Measurements from ENCODE around the gene ZBTB1.
"Not testable (repeated sequence)": the region's sequence is repeated elsewhere in the genome, so short reads cannot be mapped to it uniquely, and the experiment has no call there.

Gene ZBTB1

GRCh38 chr14:64501411-64502171 is 3.0 kb upstream of the ZBTB1 start:
- DNase-seq: no peak

- DNase-seq: no peak
These were observed 2.1 kb upstream of the ZBTB1 start for GRCh38 chr14:64502456-64502855.

- peak; percentile 26 for DNase-seq
These were observed 1.6 kb upstream of the ZBTB1 start for GRCh38 chr14:64502887-64503433.

- peak; percentile 96 for DNase-seq
These were observed 898 bp upstream of the ZBTB1 start, which contains the start of gene ZBTB25 for GRCh38 chr14:64503434-64504309. ZBTB25 (minus strand) TSS chr14:64503838; CDS start chr14:64490533, 13,305 bp downstream.

GRCh38 chr14:64504897-64505794 is 576 bp downstream of the ZBTB1 start:
- DNase-seq: peak; percentile 82

GRCh38 chr14:64506721-64507120 is 2.2 kb downstream of the ZBTB1 start:
- no peak for DNase-seq

GRCh38 chr14:64507376-64508156 is 3.0 kb downstream of the ZBTB1 start:
- DNase-seq: peak; percentile 41

GRCh38 chr14:64508215-64508776 is 3.7 kb downstream of the ZBTB1 start:
- no peak for DNase-seq

GRCh38 chr14:64509036-64509435 is 4.5 kb downstream of the ZBTB1 start:
- no peak for DNase-seq

GRCh38 chr14:64510825-64511671 is 6.5 kb downstream of the ZBTB1 start:
- DNase-seq: peak; percentile 55

- no peak for DNase-seq
These were observed 8.7 kb downstream of the ZBTB1 start for GRCh38 chr14:64513271-64513670.

- no peak for DNase-seq
These were observed 10.5 kb downstream of the ZBTB1 start for GRCh38 chr14:64515053-64515452.

- no peak for DNase-seq
These were observed 12.4 kb downstream of the ZBTB1 start for GRCh38 chr14:64516969-64517368.

GRCh38 chr14:64517667-64518066 is 13.1 kb downstream of the ZBTB1 start:
- DNase-seq: not testable (repeated sequence)

GRCh38 chr14:64518229-64518628 is 13.7 kb downstream of the ZBTB1 start:
- DNase-seq: no peak

- DNase-seq: no peak
These were observed 16.1 kb downstream of the ZBTB1 start for GRCh38 chr14:64520699-64521098.

GRCh38 chr14:64522591-64523355 is 18.2 kb downstream of the ZBTB1 start:
- no peak for DNase-seq

GRCh38 chr14:64525354-64525753 is 20.8 kb downstream of the ZBTB1 start:
- DNase-seq: no peak

GRCh38 chr14:64531567-64531966 is 27.0 kb downstream of the ZBTB1 start:
- DNase-seq: no peak
